Hepatocyte (in vitro differentiated cells): Measurements from ENCODE around the gene C17orf100. TPM values are rescaled to one million over a fixed set of nuclear protein-coding genes. Genes with fewer than 3 reads are reported as not detected.
A peak's percentile ranks its signal among the peaks of the same experiment; 100 is the strongest.

Experiments
- DNase-seq: peaks from one replicate; pipeline ENCODE4 v3.0.0-alpha.2; 2016; ENCODE audit warnings: low spot score
- H2AFZ ChIP-seq: fragments of 200-600 bp; sonication (generic); 2 replicates; pipeline ENCODE4 v1.6.0; 2016; ENCODE audit warnings: antibody characterized with exemption, mild to moderate bottlenecking
- H3K27ac ChIP-seq: fragments of 200-600 bp; sonication (generic); 2 replicates; pipeline ENCODE4 v1.5.1; 2016; ENCODE audit warnings: mild to moderate bottlenecking
- H3K27me3 ChIP-seq: fragments of 200-600 bp; sonication (generic); 2 replicates; pipeline ENCODE4 v1.6.1; 2016
- H3K36me3 ChIP-seq: fragments of 200-600 bp; sonication (generic); replicated peaks from 2 replicates; pipeline ENCODE4 v1.5.1; 2016; ENCODE audit warnings: low read depth; ENCODE audit not compliant: insufficient read depth
- H3K4me1 ChIP-seq: fragments of 200-600 bp; sonication (generic); 2 replicates; pipeline ENCODE4 v1.5.1; 2016; ENCODE audit warnings: mild to moderate bottlenecking, moderate library complexity; ENCODE audit not compliant: insufficient read depth
- H3K4me2 ChIP-seq: fragments of 200-600 bp; sonication (generic); 2 replicates; pipeline ENCODE4 v1.6.0; 2016
- H3K4me3 ChIP-seq: fragments of 200-600 bp; sonication (generic); 2 replicates; pipeline ENCODE4 v1.5.1; 2016; ENCODE audit warnings: mild to moderate bottlenecking
- H3K79me2 ChIP-seq: fragments of 200-600 bp; sonication (generic); 2 replicates; pipeline ENCODE4 v1.6.0; 2017; ENCODE audit warnings: mild to moderate bottlenecking
- H3K9me2 ChIP-seq: fragments of 200-600 bp; sonication (generic); replicated peaks from 2 replicates; pipeline ENCODE4 v1.6.0; 2017; ENCODE audit warnings: mild to moderate bottlenecking; ENCODE audit not compliant: insufficient read depth
- H3K9me3 ChIP-seq: fragments of 200-600 bp; sonication (generic); 2 replicates; pipeline ENCODE4 v1.5.1; 2016; ENCODE audit warnings: low read depth, mild to moderate bottlenecking
- H4K20me1 ChIP-seq: fragments of 200-600 bp; sonication (generic); 2 replicates; pipeline ENCODE4 v1.6.0; 2016; ENCODE audit warnings: mild to moderate bottlenecking; ENCODE audit not compliant: insufficient read depth, poor library complexity, severe bottlenecking
- EZH2 ChIP-seq: fragments of 200-600 bp; sonication (generic); IDR thresholded peaks from 2 replicates; pipeline ENCODE4 v1.6.1; 2016; ENCODE audit warnings: antibody characterized with exemption, mild to moderate bottlenecking, borderline replicate concordance
- EZH2phosphoT487 ChIP-seq: fragments of 200-600 bp; sonication (generic); IDR thresholded peaks from one replicate; pipeline ENCODE4 v1.6.1; 2018; ENCODE audit warnings: antibody characterized with exemption, mild to moderate bottlenecking, low read depth, moderate library complexity; ENCODE audit not compliant: unreplicated experiment, severe bottlenecking
- WGBS: methylation state at CpG from one replicate; pipeline ENCODE4 v1.1.6; 2016; ENCODE audit warnings: low lambda C conversion rate; ENCODE audit errors: missing lambda C conversion rate; 5-methylcytosine and 5-hydroxymethylcytosine counted together
- polyA plus RNA-seq: library from polyadenylated mRNA; unstranded; fragments of >200 nt; fragmentation: Nextera tagmentation; extraction: Ambion mirVana; gene quantifications from 2 replicates; pipeline ENCODE4 v1.2.1, GENCODE V29; 2016
- total RNA-seq: library from RNA; depleted of rRNA; stranded (reverse); fragments of >200 nt; gene quantifications from 2 replicates; pipeline ENCODE4 v1.2.3, GENCODE V29; 2014
- TF ChIP-seq, protein P1 (sequence below): fragments of 200-600 bp; sonication (generic); IDR thresholded peaks from 2 replicates; pipeline ENCODE4 v1.5.1; 2016; ENCODE audit warnings: antibody characterized with exemption, mild to moderate bottlenecking; ENCODE audit not compliant: poor library complexity

C17orf100 gene
- total and polyA plus RNA-seq, 2 experiments from 2014 or later = 4.5 to 5.5 TPM

- peak; percentile 20 for DNase-seq
Measured at GRCh38 chr17:6639014-6639585, 12.5 kb upstream of the C17orf100 start.

GRCh38 chr17:6639586-6640535 lies 11.7 kb upstream of the C17orf100 start:
- Histone ChIP-seq H3K4me3 (peak overlapping the region; percentile 83), H3K36me3 (no peaks in the 10 kb centered on the region), H3K4me2 (peak overlapping the region; percentile 99), H3K27me3 (no peaks in the 10 kb centered on the region), H2AFZ (peak overlapping the region; percentile 92), H3K4me1 (peaks cover 7% of the 10 kb centered on the region), H3K9me2 (no peaks in the 10 kb centered on the region), H3K79me2 (peaks cover 64% of the 10 kb centered on the region), H4K20me1 (no peaks in the 10 kb centered on the region), H3K27ac (peak overlapping the region; percentile 97), H3K9me3 (no peaks in the 10 kb centered on the region)
- 5% methylated on average over 25 of the region's 67 CpGs for WGBS
- TF ChIP-seq EZH2 (no peak), EZH2phosphoT487 (no peak)
- TF ChIP-seq, protein P1, sequence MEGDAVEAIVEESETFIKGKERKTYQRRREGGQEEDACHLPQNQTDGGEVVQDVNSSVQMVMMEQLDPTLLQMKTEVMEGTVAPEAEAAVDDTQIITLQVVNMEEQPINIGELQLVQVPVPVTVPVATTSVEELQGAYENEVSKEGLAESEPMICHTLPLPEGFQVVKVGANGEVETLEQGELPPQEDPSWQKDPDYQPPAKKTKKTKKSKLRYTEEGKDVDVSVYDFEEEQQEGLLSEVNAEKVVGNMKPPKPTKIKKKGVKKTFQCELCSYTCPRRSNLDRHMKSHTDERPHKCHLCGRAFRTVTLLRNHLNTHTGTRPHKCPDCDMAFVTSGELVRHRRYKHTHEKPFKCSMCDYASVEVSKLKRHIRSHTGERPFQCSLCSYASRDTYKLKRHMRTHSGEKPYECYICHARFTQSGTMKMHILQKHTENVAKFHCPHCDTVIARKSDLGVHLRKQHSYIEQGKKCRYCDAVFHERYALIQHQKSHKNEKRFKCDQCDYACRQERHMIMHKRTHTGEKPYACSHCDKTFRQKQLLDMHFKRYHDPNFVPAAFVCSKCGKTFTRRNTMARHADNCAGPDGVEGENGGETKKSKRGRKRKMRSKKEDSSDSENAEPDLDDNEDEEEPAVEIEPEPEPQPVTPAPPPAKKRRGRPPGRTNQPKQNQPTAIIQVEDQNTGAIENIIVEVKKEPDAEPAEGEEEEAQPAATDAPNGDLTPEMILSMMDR = no peak
- DNase-seq = peak; percentile 75

More at GRCh38 chr17:6639014-6639585, 12.5 kb upstream of the C17orf100 start:
- TF ChIP-seq EZH2phosphoT487 = no peak
- TF ChIP-seq, protein P1 = no peak
- TF ChIP-seq EZH2 = no peak
- Histone ChIP-seq H4K20me1 (no peaks in the 10 kb centered on the region), H3K4me2 (peak overlapping the region; percentile 99), H3K27ac (peak overlapping the region; percentile 97), H3K27me3 (no peaks in the 10 kb centered on the region), H3K4me3 (peak overlapping the region; percentile 83), H3K4me1 (peaks cover 7% of the 10 kb centered on the region), H3K79me2 (peaks cover 61% of the 10 kb centered on the region), H3K36me3 (no peaks in the 10 kb centered on the region), H3K9me3 (no peaks in the 10 kb centered on the region), H3K9me2 (no peaks in the 10 kb centered on the region), H2AFZ (peak overlapping the region; percentile 92)
- 62% methylated on average over 15 of the region's 15 CpGs for WGBS

DNA sequence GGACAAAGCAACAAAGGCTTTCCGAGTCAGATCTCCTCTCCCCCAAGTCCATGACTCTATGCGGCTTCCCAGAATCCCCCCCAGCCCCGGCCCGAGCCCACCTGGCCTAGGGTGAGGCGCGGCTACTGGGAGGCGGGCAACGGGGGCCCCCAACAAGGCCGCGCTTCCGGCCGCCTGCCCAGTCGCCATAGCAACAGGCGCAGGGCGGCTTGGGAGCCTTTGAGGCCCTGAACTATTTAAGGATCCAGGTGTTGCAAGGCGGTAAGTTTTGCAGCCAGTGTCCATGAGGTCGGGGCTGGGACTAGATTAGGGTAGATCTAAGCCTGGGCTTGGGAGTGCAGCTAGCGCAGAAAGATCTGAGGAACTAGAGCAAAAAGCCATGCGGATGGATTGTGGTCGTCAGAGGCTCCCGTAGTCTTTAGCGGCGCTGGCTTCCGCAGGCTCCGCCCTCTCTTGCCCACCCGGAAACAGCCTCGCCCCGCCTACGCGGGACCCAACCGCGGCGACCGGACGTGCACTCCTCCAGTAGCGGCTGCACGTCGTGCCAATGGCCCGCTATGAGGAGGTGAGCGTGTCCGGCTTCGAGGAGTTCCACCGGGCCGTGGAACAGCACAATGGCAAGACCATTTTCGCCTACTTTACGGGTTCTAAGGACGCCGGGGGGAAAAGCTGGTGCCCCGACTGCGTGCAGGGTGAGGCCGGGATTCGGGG lies 10.9 kb upstream of the C17orf100 start, which contains the start of the genes KIAA0753 and TXNDC17:
TSS of gene KIAA0753 (minus strand) at position 176 of the 711 bp plus-strand sequence. CDS start 5,608 bp downstream, outside the sequence.
TSS of gene TXNDC17 (plus strand) at position 525 of the 711 bp plus-strand sequence. CDS start at position 548, 23 bp downstream.
- TF ChIP-seq EZH2 = no peak
- TF ChIP-seq EZH2phosphoT487 = no peak
- TF ChIP-seq, protein P1 = no peak
- H4K20me1 ChIP-seq = no peaks in the 10 kb centered on the region
- H3K27ac ChIP-seq = peak within 1 kb of the TSS; percentile 97
- DNase-seq = peak; percentile 93
- peak within 1 kb of the TSS; percentile 83 for H3K4me3 ChIP-seq
- H3K27me3 ChIP-seq = no peaks in the 10 kb centered on the region
- no peaks in the 10 kb centered on the region for H3K9me3 ChIP-seq
- no peaks in the 10 kb centered on the region for H3K36me3 ChIP-seq
- H3K9me2 ChIP-seq = no peaks in the 10 kb centered on the region
- peak within 1 kb of the TSS; percentile 99 for H3K4me2 ChIP-seq
- under 1% methylated on average over 51 of the region's 52 CpGs for WGBS
- peaks cover 7% of the 10 kb centered on the region for H3K4me1 ChIP-seq
- peak within 1 kb of the TSS; percentile 92 for H2AFZ ChIP-seq
- peaks cover 73% of the 10 kb centered on the region for H3K79me2 ChIP-seq
